SU-DHL-6 (cell line): ENCODE measurements around the gene KIF1A.

Experiments
- H2AFZ ChIP-seq: fragments of 200-600 bp; sonication (generic); 2 replicates; pipeline ENCODE4 v1.6.1; 2014; ENCODE audit warnings: low read depth, mild to moderate bottlenecking, moderate library complexity, mixed read lengths, antibody characterized with exemption, low read length; ENCODE audit not compliant: severe bottlenecking
- H3F3A ChIP-seq: fragments of 200-600 bp; shearing (Covaris generic); 2 replicates; pipeline ENCODE4 v1.6.0; 2016; ENCODE audit warnings: antibody characterized with exemption, mild to moderate bottlenecking; ENCODE audit not compliant: insufficient read depth
- H3K27ac ChIP-seq: fragments of 200-600 bp; sonication (generic); 2 replicates; pipeline ENCODE4 v1.5.1; 2016; ENCODE audit warnings: low read depth, mild to moderate bottlenecking, low read length, moderate library complexity, mixed read lengths
- H3K27me3 ChIP-seq: fragments of 200-600 bp; sonication (generic), shearing (Covaris generic); 2 replicates; pipeline ENCODE4 v1.6.0; 2014; ENCODE audit warnings: mild to moderate bottlenecking, low read length
- H3K36me3 ChIP-seq: fragments of 200-600 bp; sonication (generic); 2 replicates; pipeline ENCODE4 v1.6.1; 2014; ENCODE audit warnings: mild to moderate bottlenecking, low read length, mixed read lengths
- H3K4me2 ChIP-seq: fragments of 300-600, 200-600 bp; shearing (Covaris generic), sonication (generic); 2 replicates; pipeline ENCODE4 v1.6.0; 2014; ENCODE audit warnings: low read length, low read depth, mild to moderate bottlenecking; ENCODE audit not compliant: poor library complexity, severe bottlenecking
- H3K4me3 ChIP-seq: fragments of 200-600 bp; sonication (generic); 2 replicates; pipeline ENCODE4 v1.5.1; 2014; ENCODE audit warnings: antibody characterized with exemption, low read length, mild to moderate bottlenecking, mixed read lengths; ENCODE audit not compliant: insufficient read depth, poor library complexity, severe bottlenecking
- H3K79me2 ChIP-seq: fragments of 200-600 bp; sonication (generic); 2 replicates; pipeline ENCODE4 v1.6.1; 2014; ENCODE audit warnings: mild to moderate bottlenecking, low read length, moderate library complexity; ENCODE audit not compliant: insufficient read depth
- H3K9ac ChIP-seq: fragments of 200-600 bp; sonication (generic); 2 replicates; pipeline ENCODE4 v1.7.0; 2014; ENCODE audit warnings: mild to moderate bottlenecking, low read length
- H3K9me2 ChIP-seq: fragments of 200-600 bp; sonication (generic); replicated peaks from 2 replicates; pipeline ENCODE4 v1.6.1; 2014; ENCODE audit warnings: low read length; ENCODE audit not compliant: insufficient read depth
- H3K9me3 ChIP-seq: fragments of 200-600 bp; sonication (generic); 2 replicates; pipeline ENCODE4 v1.6.1; 2014; ENCODE audit warnings: low read length, mixed read lengths; ENCODE audit not compliant: insufficient read depth
- H4K20me1 ChIP-seq: fragments of 200-600 bp; sonication (generic); 2 replicates; pipeline ENCODE4 v1.6.1; 2014; ENCODE audit warnings: low read depth, mild to moderate bottlenecking, antibody characterized with exemption, low read length, moderate library complexity, mixed read lengths
- CTCF ChIP-seq: fragments of 200-600 bp; sonication (generic); IDR thresholded peaks from one replicate; pipeline ENCODE4 v1.5.1; 2017; ENCODE audit warnings: antibody characterized with exemption, mild to moderate bottlenecking, low read length, moderate library complexity; ENCODE audit not compliant: insufficient read depth, poor library complexity, severe bottlenecking
- EZH2phosphoT487 ChIP-seq: fragments of 200-600 bp; sonication (generic), shearing (Covaris generic); conservative IDR thresholded peaks from 2 replicates; pipeline ENCODE4 v1.6.1; 2018; ENCODE audit warnings: mild to moderate bottlenecking, antibody characterized with exemption, low read length, moderate library complexity, mixed read lengths

Gene KIF1A

DNA sequence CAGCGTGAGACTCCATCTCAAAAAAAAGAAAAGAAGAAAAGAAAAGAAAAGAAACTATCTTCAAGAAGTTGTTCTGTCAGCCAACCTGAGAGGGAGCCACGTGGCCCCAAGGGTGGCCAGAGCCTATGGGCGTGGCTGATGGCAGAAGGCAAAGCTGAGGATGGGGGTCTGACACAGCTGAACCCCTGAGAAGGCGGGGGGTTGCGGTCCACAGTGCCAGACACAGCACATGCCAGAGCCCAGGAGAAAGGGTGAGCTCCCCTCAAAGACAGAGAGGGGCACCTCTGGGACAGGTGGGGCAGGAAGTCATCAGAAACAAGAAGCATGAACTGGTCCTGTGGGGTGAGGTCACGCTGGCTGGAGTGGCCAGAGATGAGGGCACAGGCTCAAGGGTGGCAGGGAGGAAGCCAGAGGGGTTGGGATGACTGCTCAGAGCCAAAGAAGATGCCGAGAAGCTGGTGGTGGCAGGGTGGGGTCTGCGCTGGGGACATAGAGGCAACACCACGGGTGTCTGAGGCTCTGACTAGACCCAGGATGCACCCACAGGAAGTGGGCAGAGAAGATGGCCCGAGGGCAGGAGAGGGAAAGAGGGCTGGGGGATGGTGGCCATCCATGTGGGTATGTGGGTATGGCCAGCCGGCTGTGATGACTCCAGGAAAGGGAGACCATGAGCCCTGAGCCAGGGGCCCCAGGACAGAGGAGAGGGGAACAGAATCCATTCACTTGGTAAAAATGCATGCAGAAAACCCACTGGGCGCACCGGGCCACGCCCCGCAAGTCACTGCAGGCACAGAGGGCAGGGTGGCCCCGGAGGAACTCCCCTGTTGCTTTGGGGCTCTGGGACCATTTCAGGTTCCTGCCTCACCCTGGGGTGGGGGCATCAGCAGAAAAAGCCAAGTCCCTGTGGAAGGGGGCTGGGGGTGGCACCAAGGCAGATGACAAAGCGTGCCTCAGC, 8.4 kb downstream of the KIF1A start:
- H4K20me1 ChIP-seq = no peaks in the 10 kb centered on the region
- no peaks in the 10 kb centered on the region for H3K9me2 ChIP-seq
- TF ChIP-seq CTCF (no peak), EZH2phosphoT487 (no peak)
- H3K79me2 ChIP-seq = no peaks in the 10 kb centered on the region
- no peaks in the 10 kb centered on the region for H3K27me3 ChIP-seq
- 0 out of 2 replicates have a peak, but pooled peaks cover 9% of the 10 kb centered on the region for H3K9me3 ChIP-seq
- no peaks in the 10 kb centered on the region for H3F3A ChIP-seq
- no peak overlapping the region for H3K4me2 ChIP-seq
- H3K4me3 ChIP-seq = no peak overlapping the region
- no peaks in the 10 kb centered on the region for H3K36me3 ChIP-seq
- no peak overlapping the region for H2AFZ ChIP-seq
- no peak overlapping the region for H3K27ac ChIP-seq
- no peak overlapping the region for H3K9ac ChIP-seq

GRCh38 chr2:240810621-240811020, 9.4 kb downstream of the KIF1A start:
- Histone ChIP-seq H4K20me1 (no peaks in the 10 kb centered on the region), H3K9ac (no peak overlapping the region), H3K9me2 (no peaks in the 10 kb centered on the region), H3K79me2 (no peaks in the 10 kb centered on the region), H3K27me3 (no peaks in the 10 kb centered on the region), H3K4me2 (no peak overlapping the region), H3K36me3 (no peaks in the 10 kb centered on the region), H2AFZ (no peak overlapping the region), H3F3A (no peaks in the 10 kb centered on the region), H3K9me3 (0 out of 2 replicates have a peak, but pooled peaks cover 9% of the 10 kb centered on the region), H3K4me3 (no peak overlapping the region), H3K27ac (no peak overlapping the region)
- no peak for TF ChIP-seq CTCF
- TF ChIP-seq EZH2phosphoT487 = no peak

DNA sequence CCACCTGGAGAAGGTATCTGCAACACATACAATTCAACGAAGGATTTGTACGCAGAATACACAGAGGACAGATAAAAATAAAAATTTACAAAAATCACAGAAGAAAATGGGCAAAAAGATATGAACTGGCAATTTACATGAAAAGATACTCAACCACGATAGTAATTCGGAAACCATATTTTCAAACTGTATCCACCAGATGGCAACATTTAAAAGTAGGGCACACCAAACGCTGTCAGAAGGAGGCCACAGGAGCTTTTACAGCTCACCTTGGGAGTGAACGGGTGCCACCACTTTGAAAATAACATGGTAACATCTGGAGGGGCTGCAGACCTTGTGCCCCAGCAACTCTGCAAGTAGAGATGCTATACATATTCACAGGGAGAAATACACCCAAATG, 9.8 kb downstream of the KIF1A start:
- Histone ChIP-seq H3K27ac (no peak overlapping the region), H3K9me2 (no peaks in the 10 kb centered on the region), H3K79me2 (no peaks in the 10 kb centered on the region), H3F3A (no peaks in the 10 kb centered on the region), H3K9ac (no peak overlapping the region), H2AFZ (no peak overlapping the region), H3K36me3 (no peaks in the 10 kb centered on the region), H4K20me1 (no peaks in the 10 kb centered on the region), H3K4me3 (no peak overlapping the region), H3K27me3 (no peaks in the 10 kb centered on the region), H3K4me2 (no peak overlapping the region), H3K9me3 (0 out of 2 replicates have a peak, but pooled peaks cover 9% of the 10 kb centered on the region)
- no peak for TF ChIP-seq CTCF
- no peak for TF ChIP-seq EZH2phosphoT487
